Mesodermal cell (in vitro differentiated cells): ENCODE results near the gene ERVK3-1.
"Not testable (repeated sequence)": the region's sequence is repeated elsewhere in the genome, so short reads cannot be mapped to it uniquely, and the experiment has no call there.

Source experiments
- H3K27ac ChIP-seq: 2 replicates; pipeline ENCODE4 v1.7.0; 2013; ENCODE audit warnings: mild to moderate bottlenecking, low read depth, low read length, moderate library complexity; ENCODE audit not compliant: severe bottlenecking
- H3K36me3 ChIP-seq: 2 replicates; pipeline ENCODE4 v1.7.1; 2013; ENCODE audit warnings: mild to moderate bottlenecking, low read length, moderate library complexity; ENCODE audit not compliant: control insufficient read depth, insufficient read depth
- H3K4me1 ChIP-seq: one replicate; pipeline ENCODE4 v1.7.1; 2013; ENCODE audit warnings: mild to moderate bottlenecking, low read length; ENCODE audit not compliant: insufficient read depth, control insufficient read depth, poor library complexity, severe bottlenecking
- H3K4me3 ChIP-seq: 2 replicates; pipeline ENCODE4 v1.7.0; 2013; ENCODE audit warnings: low read length, control low read depth, mild to moderate bottlenecking; ENCODE audit not compliant: insufficient read depth, poor library complexity, severe bottlenecking; ENCODE audit errors: extremely low read depth
- H3K9me3 ChIP-seq: 2 replicates; pipeline ENCODE4 v1.7.1; 2013; ENCODE audit warnings: mild to moderate bottlenecking, low read length, moderate library complexity; ENCODE audit not compliant: control insufficient read depth
- WGBS, 2 experiments: methylation state at CpG; one replicate each; pipeline ENCODE4 v1.1.5; 2013; ENCODE audit warnings: missing lambda C conversion rate in 2 of 2; ENCODE audit not compliant: insufficient coverage in 2 of 2; 5-methylcytosine and 5-hydroxymethylcytosine counted together

ERVK3-1 gene

DNA sequence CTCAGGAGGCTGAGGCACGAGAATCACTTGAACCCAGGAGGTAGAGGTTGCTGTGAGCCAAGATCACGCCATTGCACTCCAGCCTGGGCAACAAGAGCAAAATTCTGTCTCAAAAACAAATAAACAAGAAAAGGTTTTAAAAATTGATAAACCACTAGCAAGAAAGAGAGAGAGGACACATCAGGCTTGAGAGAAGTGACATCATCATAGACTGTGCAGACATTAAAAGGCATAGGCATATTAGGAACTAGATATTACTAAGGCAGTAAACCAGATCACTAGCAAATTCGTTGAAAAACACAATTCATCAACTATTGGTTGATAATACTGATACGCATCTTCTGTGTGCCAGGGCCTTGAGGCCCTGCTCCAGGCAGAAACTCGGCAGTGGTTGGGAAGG, 40.4 kb downstream of the ERVK3-1 start:
- no peaks in the 10 kb centered on the region for H3K4me1 ChIP-seq
- 87 to 100% methylated on average over 2 to 4 of the region's 5 CpGs for WGBS, 2 experiments
- H3K4me3 ChIP-seq = no peak overlapping the region
- peaks cover 17% of the 10 kb centered on the region for H3K36me3 ChIP-seq
- no peaks in the 10 kb centered on the region for H3K9me3 ChIP-seq
- H3K27ac ChIP-seq = no peak overlapping the region

DNA sequence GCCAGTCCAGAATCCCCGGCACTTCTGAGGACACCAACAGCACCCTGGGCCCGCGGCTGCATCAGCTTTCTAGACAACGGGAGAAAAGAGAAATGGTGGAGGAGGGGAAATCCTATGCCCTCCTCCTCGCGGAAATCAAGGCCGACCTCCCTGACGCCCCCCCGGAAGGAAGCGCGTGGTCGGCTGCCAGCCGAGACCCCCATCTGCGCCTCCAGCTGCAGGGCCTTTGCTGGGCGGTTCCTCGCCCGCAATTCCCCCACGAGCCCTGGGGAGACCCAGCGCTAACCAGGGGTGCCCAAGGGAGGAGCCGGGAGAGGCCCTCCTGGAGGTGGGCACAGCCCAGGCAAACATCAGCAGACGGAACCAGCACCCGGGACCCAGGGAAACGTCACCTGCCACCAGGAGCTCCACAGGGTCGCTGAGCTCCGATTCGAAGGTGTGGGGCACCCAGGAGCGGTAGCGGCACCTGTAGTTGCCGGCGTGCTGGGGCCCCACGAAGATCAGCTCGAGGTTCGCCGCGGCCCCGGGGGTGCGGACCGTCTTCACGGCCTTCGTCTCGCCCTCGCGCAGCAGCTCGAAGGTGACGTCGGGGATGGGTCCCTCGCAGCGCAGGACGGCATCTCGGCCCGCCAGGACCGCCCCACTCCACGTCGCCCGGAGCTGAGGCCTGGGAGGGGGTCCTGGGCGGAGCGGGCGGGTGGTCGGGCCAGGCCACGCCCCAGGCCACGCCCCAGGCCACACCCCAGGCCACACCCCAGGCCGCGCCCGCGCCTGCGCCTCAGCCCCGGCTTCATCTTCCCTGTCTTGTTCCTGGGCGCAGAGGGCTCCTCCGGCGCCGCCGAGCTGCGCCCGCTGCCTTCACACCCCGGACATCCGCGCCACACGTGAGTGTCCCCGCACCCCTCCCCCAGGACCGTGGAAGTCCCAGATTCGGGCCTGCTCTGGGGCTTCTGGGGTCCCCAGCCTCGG, 42.1 kb downstream of the ERVK3-1 start:
- H3K27ac ChIP-seq = no peak overlapping the region
- no peaks in the 10 kb centered on the region for H3K9me3 ChIP-seq
- peak overlapping the region; percentile 71 for H3K4me3 ChIP-seq
- 3 to 4% methylated on average over 36 to 60 of the region's 82 CpGs for WGBS, 2 experiments
- peaks cover 8% of the 10 kb centered on the region for H3K36me3 ChIP-seq
- H3K4me1 ChIP-seq = no peaks in the 10 kb centered on the region

DNA sequence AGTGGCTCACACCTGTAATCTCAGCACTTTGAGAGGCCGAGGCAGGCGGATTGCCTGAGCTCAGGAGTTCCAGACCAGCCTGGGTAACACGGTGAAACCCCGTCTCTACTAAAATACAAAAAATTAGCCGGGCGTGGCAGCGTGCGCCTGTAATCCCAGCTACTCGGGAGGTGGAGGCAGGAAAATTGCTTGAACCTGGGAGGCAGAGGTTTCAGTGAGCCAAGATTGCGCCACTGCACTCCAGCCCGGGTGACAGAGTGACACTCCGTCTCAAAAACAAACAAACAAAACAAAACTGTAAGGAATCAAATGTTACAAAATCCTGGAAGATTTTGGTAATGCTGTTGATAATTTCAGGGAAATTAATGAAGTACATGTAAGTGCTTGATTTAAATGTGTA, 42.9 kb downstream of the ERVK3-1 start:
- not testable (repeated sequence) for H3K4me1 ChIP-seq, H3K36me3 ChIP-seq, H3K9me3 ChIP-seq, H3K27ac ChIP-seq
- peak overlapping the region; percentile 71 for H3K4me3 ChIP-seq
- 5 to 16% methylated on average over 6 of the region's 12 CpGs for WGBS, 2 experiments

DNA sequence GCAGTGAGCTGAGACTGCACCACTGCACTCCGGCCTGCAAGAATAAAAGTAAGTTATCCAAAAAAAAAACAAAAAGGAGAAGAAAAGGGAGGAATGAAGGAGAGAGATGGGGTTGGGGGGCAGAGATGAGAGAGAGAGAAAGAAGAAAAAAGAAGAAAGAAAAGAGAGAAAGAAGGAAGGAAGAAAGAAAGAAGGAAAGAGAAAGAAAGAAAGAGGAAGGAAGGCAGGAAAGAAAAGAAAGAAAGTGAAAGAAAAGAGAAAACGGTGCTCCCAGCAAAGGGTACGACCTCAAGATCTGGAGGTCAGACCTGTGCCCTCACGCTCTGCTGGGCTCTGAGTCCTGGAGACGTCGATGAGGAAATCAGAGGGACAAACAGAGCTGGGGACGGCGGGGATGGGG, 44.4 kb downstream of the ERVK3-1 start:
- Histone ChIP-seq H3K36me3 (peaks cover 5% of the 10 kb centered on the region), H3K4me3 (no peak overlapping the region), H3K4me1 (no peaks in the 10 kb centered on the region), H3K27ac (no peak overlapping the region), H3K9me3 (no peaks in the 10 kb centered on the region)
- 94 to 96% methylated on average over 7 to 8 of the region's 8 CpGs for WGBS, 2 experiments

DNA sequence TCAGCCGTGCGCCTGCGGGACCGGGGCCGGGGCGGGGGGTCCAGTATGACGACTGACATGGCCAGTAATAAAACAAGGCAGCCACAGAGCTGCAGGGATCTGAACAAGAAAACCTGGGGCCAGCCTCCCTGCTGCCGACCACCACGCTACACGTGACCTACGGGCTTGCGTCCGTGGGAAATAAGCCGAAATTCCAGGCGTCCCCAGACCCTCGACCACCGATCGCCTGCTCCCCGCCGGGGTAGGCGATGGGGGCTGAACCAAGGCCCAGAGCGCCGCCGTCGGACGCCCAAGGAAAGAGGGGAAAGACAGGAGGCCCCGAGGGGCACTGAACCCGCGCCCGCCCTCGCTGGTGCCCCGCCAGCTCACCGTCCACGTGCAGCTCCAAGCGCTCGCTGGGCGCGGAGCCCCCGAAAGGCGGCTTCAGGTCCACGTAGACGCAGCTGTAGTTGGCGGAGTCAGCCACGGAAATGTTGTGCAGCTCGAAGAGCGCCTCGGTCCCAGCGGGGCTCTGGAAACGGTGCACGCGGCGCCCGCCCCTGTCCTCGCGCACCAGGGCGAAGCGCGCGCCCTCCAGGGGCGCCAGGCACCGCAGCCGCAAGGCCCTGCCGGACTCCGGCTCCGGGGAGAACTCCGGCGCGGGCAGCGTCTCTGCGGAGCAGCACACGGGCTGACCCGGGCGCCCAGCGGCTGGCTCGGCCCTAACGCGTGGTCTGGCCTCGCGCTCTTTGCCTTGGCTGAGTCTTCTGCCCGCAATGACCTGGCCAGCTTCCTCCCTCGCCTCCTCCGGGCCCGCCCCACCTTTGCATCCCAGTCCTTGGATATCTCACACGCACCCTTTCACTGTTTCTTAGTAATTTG, 45.1 kb downstream of the ERVK3-1 start:
- Histone ChIP-seq H3K9me3 (no peaks in the 10 kb centered on the region), H3K36me3 (peaks cover 5% of the 10 kb centered on the region), H3K27ac (no peak overlapping the region), H3K4me3 (no peak overlapping the region), H3K4me1 (no peaks in the 10 kb centered on the region)
- 94 to 97% methylated on average over 82 to 84 of the region's 84 CpGs for WGBS, 2 experiments

DNA sequence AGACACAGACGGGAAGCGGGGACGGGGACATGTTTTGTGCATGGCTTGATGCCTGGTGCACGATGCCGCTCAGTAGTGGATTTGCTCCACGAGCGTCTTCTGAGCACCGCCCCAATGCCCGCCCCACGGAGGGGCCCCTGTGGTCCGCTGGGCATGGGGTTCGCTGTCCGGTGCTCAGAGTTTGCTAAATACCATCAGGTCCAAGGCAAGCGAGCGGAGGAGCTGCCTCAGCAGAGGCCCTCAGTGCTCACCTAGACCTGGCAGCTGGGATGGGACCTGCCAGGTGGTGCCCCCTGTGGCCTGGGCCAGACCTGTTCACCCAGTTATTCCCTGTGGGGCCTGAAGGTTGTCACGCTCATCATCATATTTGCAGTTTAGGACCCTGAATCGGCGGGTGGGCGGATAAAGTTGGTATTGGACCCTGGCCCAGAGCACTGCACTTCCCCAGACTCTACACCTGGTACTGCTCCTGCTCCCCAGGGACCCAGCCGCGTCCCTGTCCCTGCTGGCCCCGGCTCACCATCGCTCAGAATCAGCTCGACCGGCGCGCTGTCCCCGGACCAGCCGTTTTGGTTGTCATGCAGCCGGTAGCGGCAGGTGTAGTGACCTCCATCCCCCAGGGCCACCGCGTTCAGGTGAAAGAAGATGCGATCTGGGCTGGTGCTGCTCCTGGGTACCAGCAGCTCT, 45.8 kb downstream of the ERVK3-1 start:
- Histone ChIP-seq H3K27ac (no peak overlapping the region), H3K36me3 (peaks cover 5% of the 10 kb centered on the region), H3K9me3 (no peaks in the 10 kb centered on the region), H3K4me3 (no peak overlapping the region), H3K4me1 (no peaks in the 10 kb centered on the region)
- 95% methylated on average over 29 to 33 of the region's 34 CpGs for WGBS, 2 experiments

DNA sequence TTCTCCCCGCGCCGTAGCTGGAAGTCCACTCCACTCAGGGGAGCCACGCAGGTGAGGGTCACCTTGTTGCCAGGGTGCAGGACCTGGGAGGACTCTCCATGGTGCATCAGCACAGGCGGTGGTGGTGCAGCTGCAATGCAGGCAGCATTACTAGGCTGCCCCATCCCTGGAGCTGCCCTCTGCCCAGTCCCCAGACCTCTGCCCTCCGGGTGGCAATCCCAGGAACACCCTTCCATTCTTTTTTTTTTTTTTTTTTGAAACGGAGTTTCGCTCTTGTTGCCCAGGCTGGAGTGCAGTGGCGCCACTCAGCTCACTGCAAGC, 46.3 kb downstream of the ERVK3-1 start:
- H3K4me1 ChIP-seq = no peaks in the 10 kb centered on the region
- H3K4me3 ChIP-seq = no peak overlapping the region
- no peak overlapping the region for H3K27ac ChIP-seq
- peaks cover 5% of the 10 kb centered on the region for H3K36me3 ChIP-seq
- 94 to 99% methylated on average over 7 of the region's 9 CpGs for WGBS, 2 experiments
- H3K9me3 ChIP-seq = no peaks in the 10 kb centered on the region

DNA sequence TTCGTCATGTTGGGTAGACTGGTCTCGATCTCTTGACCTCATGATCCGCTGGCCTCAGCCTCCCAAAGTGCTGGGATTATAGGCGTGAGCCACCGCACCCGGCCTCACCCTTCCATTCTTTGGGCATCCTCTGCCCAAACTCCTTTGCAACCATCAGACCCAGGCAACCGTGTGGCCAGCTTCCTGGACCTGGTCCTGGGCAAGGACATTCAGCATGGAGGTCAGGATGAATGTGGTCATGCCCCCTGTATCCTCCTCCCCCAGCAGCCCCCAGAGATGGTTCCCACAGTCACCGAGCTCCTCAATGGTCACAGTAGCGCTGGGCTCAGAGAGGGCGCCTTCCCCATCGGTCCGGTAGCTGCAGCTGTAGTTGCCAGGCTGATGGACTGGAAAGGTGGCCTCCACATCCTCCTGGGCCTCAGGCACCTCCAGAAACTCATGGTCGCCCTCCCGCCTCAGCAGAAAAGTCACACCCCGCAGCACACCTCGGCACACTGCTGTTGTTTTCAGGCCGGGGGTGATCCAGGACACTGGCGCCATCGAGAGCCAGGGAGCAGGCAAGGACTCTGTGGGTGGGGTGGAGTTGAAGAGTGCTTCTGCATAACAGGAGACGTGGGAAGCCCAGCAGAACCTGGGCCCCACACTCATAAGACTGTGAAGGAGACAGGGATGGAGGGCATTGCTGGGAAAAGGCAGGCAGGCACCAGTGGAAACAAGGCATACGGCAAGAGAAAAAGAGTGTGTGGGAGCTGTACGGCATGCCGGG, 47.0 kb downstream of the ERVK3-1 start:
- 89 to 90% methylated on average over 18 to 20 of the region's 23 CpGs for WGBS, 2 experiments
- Histone ChIP-seq H3K4me3 (no peak overlapping the region), H3K9me3 (no peaks in the 10 kb centered on the region), H3K27ac (no peak overlapping the region), H3K4me1 (no peaks in the 10 kb centered on the region), H3K36me3 (peaks cover 5% of the 10 kb centered on the region)

DNA sequence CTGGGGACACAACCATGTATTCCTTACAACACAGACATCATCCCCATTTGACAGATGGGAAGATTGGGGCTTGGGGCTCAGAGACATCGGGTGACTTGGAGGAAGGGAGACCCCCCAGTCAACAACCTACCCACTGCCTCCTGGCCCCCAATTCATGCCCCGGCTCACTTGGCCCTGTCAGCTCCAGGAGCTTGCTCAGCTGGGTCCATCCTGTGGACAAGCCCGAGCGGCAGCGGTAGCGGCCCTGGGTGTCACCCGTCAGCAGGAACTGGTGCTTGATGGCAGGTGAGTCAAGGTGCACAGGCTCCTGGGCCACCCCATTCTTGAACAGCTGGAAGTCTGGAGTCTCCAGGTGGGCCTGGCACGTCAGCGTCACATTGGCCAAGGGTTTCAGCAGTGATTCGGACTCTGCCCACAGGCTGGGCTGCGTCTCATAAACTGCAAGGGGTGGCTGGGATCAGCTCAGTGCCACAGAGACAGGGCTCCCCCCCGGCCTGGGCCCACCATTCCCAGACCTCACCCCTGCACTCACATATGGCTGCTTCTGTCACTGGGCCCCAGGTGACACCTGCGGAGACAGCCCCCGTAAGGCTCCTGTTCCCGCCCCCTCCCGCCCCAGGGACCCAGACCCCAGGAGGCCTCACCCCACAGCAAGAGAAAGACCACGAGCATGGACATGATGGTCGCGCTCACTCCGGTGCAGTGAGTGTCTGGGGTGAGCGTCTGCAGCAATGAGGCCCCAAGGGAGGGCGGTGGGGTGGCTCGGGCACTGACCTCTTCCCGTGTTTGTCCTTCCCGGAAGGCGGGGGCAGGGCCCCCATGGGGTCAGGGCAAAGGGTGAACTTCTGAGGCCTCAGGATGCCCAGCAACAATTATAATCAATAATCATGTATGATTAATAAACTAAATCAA, 47.8 kb downstream of the ERVK3-1 start, which contains the start of gene A1BG:
Gene A1BG, minus strand, starts transcription at position 733 of the 912 bp plus-strand sequence. Its CDS starts 55 bp downstream, at position 678.
- WGBS, 2 experiments = 90 to 96% methylated on average over 19 to 22 of the region's 26 CpGs
- peaks cover 5% of the 10 kb centered on the region for H3K36me3 ChIP-seq
- no peak within 1 kb of the TSS for H3K4me3 ChIP-seq
- H3K27ac ChIP-seq = no peak within 1 kb of the TSS
- no peaks in the 10 kb centered on the region for H3K9me3 ChIP-seq
- no peaks in the 10 kb centered on the region for H3K4me1 ChIP-seq
